Liver (tissue), 9 donors: Measurements from ENCODE around the gene KAZN. TPM values are rescaled to one million over a fixed set of nuclear protein-coding genes. Genes with fewer than 3 reads are reported as not detected.

Experiments
- DNase-seq: peaks from one replicate; pipeline ENCODE4 v3.0.0-alpha.2; 2017; ENCODE audit warnings: low spot score
- H3K27ac ChIP-seq, 2 donors: one replicate each; pipeline ENCODE4 v1.7.0; 2013; ENCODE audit warnings: inconsistent platforms in 2 of 2, low read length in 2 of 2, control low read depth in 1 of 2, low read depth in 1 of 2, mild to moderate bottlenecking in 1 of 2
- H3K27me3 ChIP-seq, 4 donors: one replicate each; pipeline versions ENCODE4 v1.6.1 to v1.7.0; 2013; ENCODE audit warnings: low read length in 3 of 4, inconsistent platforms in 1 of 4, mild to moderate bottlenecking in 1 of 4, moderate library complexity in 1 of 4; ENCODE audit not compliant: control insufficient read depth in 4 of 4, insufficient read depth in 4 of 4
- H3K36me3 ChIP-seq, 4 donors: one replicate each; pipeline versions ENCODE4 v1.6.1 to v1.7.0; 2013; ENCODE audit warnings: low read length in 3 of 4, mild to moderate bottlenecking in 3 of 4, low read depth in 1 of 4, moderate library complexity in 1 of 4; ENCODE audit not compliant: control insufficient read depth in 4 of 4, insufficient read depth in 3 of 4
- H3K4me1 ChIP-seq, 4 donors: one replicate each; pipeline versions ENCODE4 v1.6.1 to v1.7.0; 2013; ENCODE audit warnings: low read length in 3 of 4, mild to moderate bottlenecking in 3 of 4, moderate library complexity in 1 of 4; ENCODE audit not compliant: control insufficient read depth in 4 of 4, insufficient read depth in 4 of 4
- H3K4me3 ChIP-seq, 3 donors: one replicate each; pipeline versions ENCODE4 v1.6.1 to v1.7.0; 2013; ENCODE audit warnings: low read length in 3 of 3, control low read depth in 1 of 3, low read depth in 1 of 3, mild to moderate bottlenecking in 1 of 3
- H3K9ac ChIP-seq, 2 donors: one replicate each; pipeline ENCODE4 v1.7.0; 2013; ENCODE audit warnings: low read length in 2 of 2, mild to moderate bottlenecking in 2 of 2, moderate library complexity in 2 of 2, control low read depth in 1 of 2, low read depth in 1 of 2
- H3K9me3 ChIP-seq, 4 donors: one replicate each; pipeline versions ENCODE4 v1.6.1 to v1.7.0; 2013; ENCODE audit warnings: low read length in 3 of 4; ENCODE audit not compliant: control insufficient read depth in 4 of 4
- ATF3 ChIP-seq: IDR thresholded peaks from 2 replicates; pipeline ENCODE4 v1.6.1; 2016; ENCODE audit warnings: antibody characterized with exemption
- CTCF ChIP-seq: fragments of 150-350 bp; IDR thresholded peaks from 2 replicates; pipeline ENCODE4 v1.5.1; 2017; ENCODE audit warnings: improper control_type of control experiment, low read depth, low read length; ENCODE audit not compliant: missing input control
- EGR1 ChIP-seq, 2 donors: IDR thresholded peaks; 2 replicates each; pipeline ENCODE4 v1.6.1; 2016 to 2018; ENCODE audit warnings: antibody characterized with exemption in 2 of 2, low read depth in 2 of 2
- FOXA2 ChIP-seq: IDR thresholded peaks from 2 replicates; pipeline ENCODE4 v1.6.1; 2016; ENCODE audit warnings: antibody characterized with exemption
- GABPA ChIP-seq, 2 donors: IDR thresholded peaks in 1 of 2; conservative IDR thresholded peaks in 1 of 2; 2 replicates each; pipeline ENCODE4 v1.6.1; 2016; ENCODE audit warnings: antibody characterized with exemption in 2 of 2, mild to moderate bottlenecking in 1 of 2, moderate library complexity in 1 of 2
- HNF4A ChIP-seq, 2 donors: conservative IDR thresholded peaks; 2 replicates each; pipeline ENCODE4 v1.6.1; 2016; ENCODE audit warnings: antibody characterized with exemption in 2 of 2, mild to moderate bottlenecking in 2 of 2
- HNF4G ChIP-seq: IDR thresholded peaks from 2 replicates; pipeline ENCODE4 v1.6.1; 2016; ENCODE audit warnings: antibody characterized with exemption
- JUND ChIP-seq, 2 donors: IDR thresholded peaks; 2 replicates each; pipeline ENCODE4 v1.6.1; 2016; ENCODE audit warnings: antibody characterized with exemption in 2 of 2
- MAX ChIP-seq: IDR thresholded peaks from 2 replicates; pipeline ENCODE4 v1.6.1; 2016; ENCODE audit warnings: antibody characterized with exemption
- NR2F2 ChIP-seq: IDR thresholded peaks from 2 replicates; pipeline ENCODE4 v1.6.1; 2016; ENCODE audit warnings: antibody characterized with exemption
- RAD21 ChIP-seq, 2 donors: IDR thresholded peaks; 2 replicates each; pipeline ENCODE4 v1.6.1; 2016; ENCODE audit warnings: antibody characterized with exemption in 2 of 2, mild to moderate bottlenecking in 2 of 2
- REST ChIP-seq: IDR thresholded peaks from 2 replicates; pipeline ENCODE4 v1.6.1; 2016; ENCODE audit warnings: antibody characterized with exemption, mild to moderate bottlenecking
- SP1 ChIP-seq: IDR thresholded peaks from 2 replicates; pipeline ENCODE4 v1.6.1; 2018; ENCODE audit warnings: antibody characterized with exemption, mild to moderate bottlenecking
- TAF1 ChIP-seq: conservative IDR thresholded peaks from 2 replicates; pipeline ENCODE4 v1.6.1; 2016; ENCODE audit warnings: antibody characterized with exemption, mild to moderate bottlenecking
- YY1 ChIP-seq: IDR thresholded peaks from 2 replicates; pipeline ENCODE4 v1.6.1; 2016; ENCODE audit warnings: antibody characterized with exemption, mild to moderate bottlenecking
- WGBS: extraction: QIAGEN DNeasy Blood & Tissue Kit; methylation state at CpG from one replicate; pipeline ENCODE4 v1.1.7; 2013; 5-methylcytosine and 5-hydroxymethylcytosine counted together
- polyA plus RNA-seq, 2 donors: library from polyadenylated mRNA; stranded (reverse) in 1 of 2; unstranded in 1 of 2; fragments of 200-250 nt in 1 of 2; fragments of >200 nt in 1 of 2; fragmentation: Nextera tagmentation in 1 of 2; extraction: Ambion mirVana in 1 of 2; gene quantifications; one replicate each; pipeline versions ENCODE4 v1.2.1 to v1.2.3, GENCODE V29; 2013 to 2015
- total RNA-seq, 2 donors: library from RNA; depleted of rRNA; stranded (reverse); fragments of >200 nt; gene quantifications; one replicate each; pipeline ENCODE4 v1.2.3, GENCODE V29; 2014
- TF ChIP-seq, protein P1 (sequence below): IDR thresholded peaks from 2 replicates; pipeline ENCODE4 v1.6.1; 2016; ENCODE audit warnings: antibody characterized with exemption
- donor health status: healthy.
- donor health status: healthy.
- donor health status: healthy.
- donor health status: healthy.
- donor health status: healthy.

KAZN gene
- total and polyA plus RNA-seq, 4 donors: 1.9 to 6.9 (median 2.4) TPM

GRCh38 chr1:15064217-15064929 lies 465.9 kb downstream of the KAZN start:
- 88% methylated on average over 15 of the region's 15 CpGs for WGBS
- Histone ChIP-seq H3K4me1 (no peaks in the 10 kb centered on the region), H3K4me3 (no peak overlapping the region), H3K36me3 (no peaks in the 10 kb centered on the region), H3K27ac (no peak overlapping the region), H3K27me3 (no peaks in the 10 kb centered on the region), H3K9ac (no peak overlapping the region), H3K9me3 (peaks cover 0 to 7% (median 3%) of the 10 kb centered on the region in 4 donors)
- no peak for DNase-seq
- TF ChIP-seq, protein P1, sequence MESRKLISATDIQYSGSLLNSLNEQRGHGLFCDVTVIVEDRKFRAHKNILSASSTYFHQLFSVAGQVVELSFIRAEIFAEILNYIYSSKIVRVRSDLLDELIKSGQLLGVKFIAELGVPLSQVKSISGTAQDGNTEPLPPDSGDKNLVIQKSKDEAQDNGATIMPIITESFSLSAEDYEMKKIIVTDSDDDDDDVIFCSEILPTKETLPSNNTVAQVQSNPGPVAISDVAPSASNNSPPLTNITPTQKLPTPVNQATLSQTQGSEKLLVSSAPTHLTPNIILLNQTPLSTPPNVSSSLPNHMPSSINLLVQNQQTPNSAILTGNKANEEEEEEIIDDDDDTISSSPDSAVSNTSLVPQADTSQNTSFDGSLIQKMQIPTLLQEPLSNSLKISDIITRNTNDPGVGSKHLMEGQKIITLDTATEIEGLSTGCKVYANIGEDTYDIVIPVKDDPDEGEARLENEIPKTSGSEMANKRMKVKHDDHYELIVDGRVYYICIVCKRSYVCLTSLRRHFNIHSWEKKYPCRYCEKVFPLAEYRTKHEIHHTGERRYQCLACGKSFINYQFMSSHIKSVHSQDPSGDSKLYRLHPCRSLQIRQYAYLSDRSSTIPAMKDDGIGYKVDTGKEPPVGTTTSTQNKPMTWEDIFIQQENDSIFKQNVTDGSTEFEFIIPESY: no peak
- no peak for TF ChIP-seq EGR1 (IDR thresholded peaks at IDR 0.05; ENCODE audit: low read depth in 2 of 2)
- TF ChIP-seq NR2F2: no peak
- no peak for TF ChIP-seq SP1
- TF ChIP-seq GABPA (IDR thresholded peaks at IDR 0.05 in 1 of 2, conservative IDR thresholded peaks at IDR 0.05 in 1 of 2): no peak
- no peak for TF ChIP-seq TAF1
- no peak for TF ChIP-seq HNF4A (conservative IDR thresholded peaks at IDR 0.05)
- no peak for TF ChIP-seq MAX
- no peak for TF ChIP-seq FOXA2
- TF ChIP-seq JUND (IDR thresholded peaks at IDR 0.05): no peak
- TF ChIP-seq ATF3: no peak
- TF ChIP-seq RAD21 (IDR thresholded peaks at IDR 0.05): no peak
- TF ChIP-seq CTCF: no peak
- TF ChIP-seq REST: no peak
- TF ChIP-seq YY1: no peak
- no peak for TF ChIP-seq HNF4G
